Caco-2 (cell line): Measurements from ENCODE around the gene EML4. TPM values are rescaled to one million over a fixed set of nuclear protein-coding genes. Genes with fewer than 3 reads are reported as not detected.
A peak's percentile ranks its signal among the peaks of the same experiment; 100 is the strongest.

ENCODE experiments used
- BruUV-seq: library from RNA; stranded (reverse); fragments of 400-500 nt; replicated peaks from 2 replicates; lab custom pipeline; 2021; lab: Mats Ljungman, UMichigan
- CTCF ChIA-PET: fragments of 300-600 bp; sonication (Branson Sonifier 250); formaldehyde crosslinking; loops from one replicate; lab custom pipeline; 2022; ENCODE audit warnings: antibody characterized with exemption; lab: Charles Lee
- POLR2A ChIA-PET: fragments of 300-600 bp; sonication (Branson Sonifier 250); formaldehyde crosslinking; loops from one replicate; lab custom pipeline; 2022; ENCODE audit warnings: antibody characterized with exemption; lab: Charles Lee
- DNase-seq, 2 experiments: peaks; one replicate each; pipeline versions ENCODE4 v3.0.0 to v3.0.0-alpha.2; 2020 to 2022
- H3K27me3 ChIP-seq: replicated peaks from 2 replicates; pipeline ENCODE4 v1.6.0; 2011; ENCODE audit warnings: low read length; ENCODE audit not compliant: control insufficient read depth, insufficient read depth
- H3K36me3 ChIP-seq: 2 replicates; pipeline ENCODE4 v1.5.1; 2011; ENCODE audit warnings: low read length; ENCODE audit not compliant: control insufficient read depth, insufficient read depth
- H3K4me1 ChIP-seq: fragments of 250-450 bp; sonication (Bioruptor Pico); 2 replicates; pipeline ENCODE4 v1.5.1; 2020; ENCODE audit warnings: mild to moderate bottlenecking
- H3K4me3 ChIP-seq: 2 replicates; pipeline ENCODE4 v1.5.1; 2011; ENCODE audit warnings: low read depth, mild to moderate bottlenecking, control low read depth, low read length
- H3K9me3 ChIP-seq: fragments of 250-450 bp; sonication (Bioruptor Pico); 2 replicates; pipeline ENCODE4 v1.5.1; 2020; ENCODE audit warnings: mild to moderate bottlenecking, moderate library complexity
- H3K27ac Mint-ChIP-seq: one replicate; pipeline ENCODE4 v1.8.0; 2022; ENCODE audit warnings: mixed read lengths; ENCODE audit not compliant: unreplicated experiment
- H3K27me3 Mint-ChIP-seq: one replicate; pipeline ENCODE4 v1.8.0; 2022; ENCODE audit warnings: mixed read lengths; ENCODE audit not compliant: insufficient read depth, unreplicated experiment
- H3K36me3 Mint-ChIP-seq: one replicate; pipeline ENCODE4 v1.8.0; 2022; ENCODE audit warnings: mild to moderate bottlenecking, mixed read lengths; ENCODE audit not compliant: insufficient read depth, unreplicated experiment
- H3K4me1 Mint-ChIP-seq: one replicate; pipeline ENCODE4 v1.8.0; 2022; ENCODE audit warnings: low read depth, mixed read lengths; ENCODE audit not compliant: unreplicated experiment
- H3K4me3 Mint-ChIP-seq: one replicate; pipeline ENCODE4 v1.8.0; 2022; ENCODE audit warnings: mild to moderate bottlenecking, moderate library complexity, mixed read lengths; ENCODE audit not compliant: unreplicated experiment
- H3K9me3 Mint-ChIP-seq: one replicate; pipeline ENCODE4 v1.8.0; 2022; ENCODE audit warnings: mixed read lengths; ENCODE audit not compliant: unreplicated experiment
- intact Hi-C: fragments of 100-400 bp; cut with micrococcal nuclease; formaldehyde crosslinking; loops from one replicate; pipeline ENCODE4 v1.10.0; 2022; ENCODE audit not compliant: unreplicated experiment
- total RNA-seq: library from RNA; stranded (reverse); gene quantifications from 2 replicates; pipeline ENCODE4 v1.2.3, GENCODE V29; 2022
- TF ChIP-seq, protein P1 (sequence below), 2 experiments: fragments of 200-600 bp in 1 of 2; IDR thresholded peaks; 1 replicate in 1 of 2; 2 replicates in 1 of 2; pipeline versions ENCODE4 v1.5.1 to v1.8.0; 2011 to 2022; ENCODE audit warnings: antibody characterized with exemption in 1 of 2, control low read depth in 1 of 2, inconsistent platforms in 1 of 2, low read depth in 1 of 2, low read length in 1 of 2, mild to moderate bottlenecking in 1 of 2, moderate library complexity in 1 of 2; ENCODE audit not compliant: insufficient read depth in 1 of 2, severe bottlenecking in 1 of 2, unreplicated experiment in 1 of 2

Gene EML4
- total RNA-seq, 1 experiment from 2014 or later = 125 TPM

DNA sequence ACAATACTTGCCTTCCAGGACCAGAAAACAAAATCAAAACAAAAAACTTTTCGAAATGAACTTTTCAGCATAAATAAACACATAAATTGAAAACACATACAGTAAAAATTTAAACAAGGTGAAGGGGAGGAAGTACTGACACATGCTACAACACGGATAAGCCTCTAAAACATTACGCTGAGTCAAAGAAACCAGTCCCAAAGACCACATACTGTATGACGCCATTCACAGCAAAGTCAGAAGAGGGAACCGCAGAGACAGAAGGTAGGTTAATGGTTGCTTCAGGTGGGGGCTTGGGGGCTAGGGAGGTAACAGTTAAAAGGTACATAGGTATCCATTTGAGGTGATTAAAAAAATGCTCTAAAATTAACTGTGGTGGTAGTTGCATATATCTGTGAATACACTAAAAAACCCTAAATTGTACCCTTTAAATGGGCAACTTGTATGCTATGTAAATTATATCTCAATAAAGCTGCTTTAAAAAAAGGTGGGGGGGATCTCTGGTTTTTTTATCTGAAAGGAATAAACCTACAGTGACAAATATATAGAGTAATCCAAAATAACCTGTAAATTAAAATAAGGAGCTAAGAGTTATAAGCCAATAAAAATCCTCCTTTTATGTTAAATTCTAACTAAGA lies 184.8 kb downstream of the EML4 start:
- peaks cover 7% of the 10 kb centered on the region for H3K4me1 Mint-ChIP-seq
- TF ChIP-seq, protein P1, sequence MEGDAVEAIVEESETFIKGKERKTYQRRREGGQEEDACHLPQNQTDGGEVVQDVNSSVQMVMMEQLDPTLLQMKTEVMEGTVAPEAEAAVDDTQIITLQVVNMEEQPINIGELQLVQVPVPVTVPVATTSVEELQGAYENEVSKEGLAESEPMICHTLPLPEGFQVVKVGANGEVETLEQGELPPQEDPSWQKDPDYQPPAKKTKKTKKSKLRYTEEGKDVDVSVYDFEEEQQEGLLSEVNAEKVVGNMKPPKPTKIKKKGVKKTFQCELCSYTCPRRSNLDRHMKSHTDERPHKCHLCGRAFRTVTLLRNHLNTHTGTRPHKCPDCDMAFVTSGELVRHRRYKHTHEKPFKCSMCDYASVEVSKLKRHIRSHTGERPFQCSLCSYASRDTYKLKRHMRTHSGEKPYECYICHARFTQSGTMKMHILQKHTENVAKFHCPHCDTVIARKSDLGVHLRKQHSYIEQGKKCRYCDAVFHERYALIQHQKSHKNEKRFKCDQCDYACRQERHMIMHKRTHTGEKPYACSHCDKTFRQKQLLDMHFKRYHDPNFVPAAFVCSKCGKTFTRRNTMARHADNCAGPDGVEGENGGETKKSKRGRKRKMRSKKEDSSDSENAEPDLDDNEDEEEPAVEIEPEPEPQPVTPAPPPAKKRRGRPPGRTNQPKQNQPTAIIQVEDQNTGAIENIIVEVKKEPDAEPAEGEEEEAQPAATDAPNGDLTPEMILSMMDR (IDR thresholded peaks at IDR 0.05; ENCODE audit: insufficient read depth in 1 of 2, low read depth in 1 of 2, low read length in 1 of 2, severe bottlenecking in 1 of 2, unreplicated experiment in 1 of 2) = no peak
- no TSS peak for BruUV-seq
- no peak overlapping the region for H3K4me3 Mint-ChIP-seq
- Histone ChIP-seq H3K4me3 (no peak overlapping the region), H3K27me3 (no peaks in the 10 kb centered on the region), H3K4me1 (no peaks in the 10 kb centered on the region), H3K36me3 (no peaks in the 10 kb centered on the region), H3K9me3 (no peaks in the 10 kb centered on the region)
- DNase-seq = no peak
- ChIA-PET CTCF (no interaction called here), POLR2A (no interaction called here)
- no peaks in the 10 kb centered on the region for H3K9me3 Mint-ChIP-seq
- peaks cover 31% of the 10 kb centered on the region for H3K36me3 Mint-ChIP-seq
- no peak overlapping the region for H3K27ac Mint-ChIP-seq
- intact Hi-C loops = no loop called here
- no peaks in the 10 kb centered on the region for H3K27me3 Mint-ChIP-seq

DNA sequence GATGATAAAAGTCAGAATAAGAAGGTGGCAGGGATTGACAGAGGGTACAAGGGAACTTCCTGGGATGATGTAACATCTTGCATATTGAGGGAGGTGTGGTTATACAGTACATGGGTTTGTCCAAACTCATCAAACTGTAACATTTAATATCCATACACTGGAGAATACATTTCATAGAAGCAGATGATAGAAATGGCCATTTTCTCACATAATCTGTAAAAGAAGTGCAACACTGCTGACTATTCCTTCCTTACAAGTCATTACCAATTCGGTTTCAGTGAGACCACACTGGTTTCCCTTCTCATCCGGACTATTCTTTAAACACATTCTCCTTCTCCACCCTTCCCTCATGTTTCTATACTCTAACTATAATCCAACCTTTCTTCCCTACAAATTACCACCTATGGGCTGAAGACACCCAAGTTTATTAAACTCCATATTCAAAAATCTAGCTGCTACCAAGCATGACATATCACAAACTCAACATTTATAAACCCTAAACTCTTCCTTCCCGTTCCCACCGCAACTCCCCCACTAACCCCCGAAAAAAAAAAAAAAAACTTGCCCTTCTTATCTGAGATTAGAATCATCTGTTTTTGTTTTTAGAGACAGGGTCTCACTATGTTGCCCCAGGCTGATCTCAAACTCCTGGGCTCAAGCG lies 190.3 kb downstream of the EML4 start:
- peak overlapping the region; percentile 97 for H3K27ac Mint-ChIP-seq
- Histone ChIP-seq H3K36me3 (no peaks in the 10 kb centered on the region), H3K4me1 (peaks cover 8% of the 10 kb centered on the region; the same call in 1 of the 2 replicates), H3K9me3 (no peaks in the 10 kb centered on the region), H3K27me3 (no peaks in the 10 kb centered on the region), H3K4me3 (peak overlapping the region; percentile 91)
- H3K27me3 Mint-ChIP-seq = no peaks in the 10 kb centered on the region
- H3K36me3 Mint-ChIP-seq = peaks cover 21% of the 10 kb centered on the region
- ChIA-PET CTCF (no interaction called here), POLR2A (interaction anchor here (0.6 to 0.7 kb wide), 2 partner anchors 134 to 395 kb away, joined by 6 to 7 read pairs; partner anchors contain the start of gene KCNG3)
- H3K4me1 Mint-ChIP-seq = peaks cover 18% of the 10 kb centered on the region
- H3K9me3 Mint-ChIP-seq = no peaks in the 10 kb centered on the region
- H3K4me3 Mint-ChIP-seq = peak overlapping the region; percentile 89
- no peak for DNase-seq
- TF ChIP-seq, protein P1 (IDR thresholded peaks at IDR 0.05; ENCODE audit: insufficient read depth in 1 of 2, low read depth in 1 of 2, low read length in 1 of 2, severe bottlenecking in 1 of 2, unreplicated experiment in 1 of 2) = no peak
- no TSS peak for BruUV-seq
- intact Hi-C loops = no loop called here

DNA sequence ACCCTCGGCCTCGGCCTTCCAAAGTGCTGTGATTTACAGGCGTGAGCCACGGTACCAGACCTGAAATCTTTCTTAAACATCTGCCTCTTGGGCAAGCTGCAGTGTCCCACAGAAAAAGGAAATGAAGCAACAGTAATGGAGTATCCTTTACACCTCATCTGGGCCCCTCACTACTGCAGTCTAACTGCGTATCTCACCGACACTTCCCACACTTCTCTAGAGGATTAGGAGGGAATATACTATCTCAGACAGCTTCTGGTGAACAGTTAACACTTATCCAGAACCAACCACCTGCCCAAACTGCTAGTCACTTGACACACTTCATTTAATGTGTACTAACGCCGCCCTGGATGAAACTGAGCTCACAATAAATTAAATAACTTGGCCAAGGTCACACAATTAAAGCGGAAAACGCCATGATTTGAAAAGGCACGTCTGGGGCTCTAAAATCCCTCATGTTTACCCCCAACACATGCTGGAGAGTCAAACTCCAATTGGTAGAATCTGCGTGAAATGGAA lies 190.9 kb downstream of the EML4 start:
- no peaks in the 10 kb centered on the region for H3K36me3 ChIP-seq
- Mint-ChIP-seq H3K27me3 (no peaks in the 10 kb centered on the region), H3K27ac (peak overlapping the region; percentile 97), H3K4me3 (peak overlapping the region; percentile 89), H3K4me1 (peaks cover 18% of the 10 kb centered on the region), H3K9me3 (no peaks in the 10 kb centered on the region), H3K36me3 (peaks cover 21% of the 10 kb centered on the region)
- H3K4me3 ChIP-seq = peak overlapping the region; percentile 91
- CTCF ChIA-PET = interaction anchor here (0.6 kb wide), 3 partner anchors 342 to 1245 kb away, joined by 3 to 5 read pairs (median 4); no protein-coding TSS in a partner anchor
- H3K9me3 ChIP-seq = no peaks in the 10 kb centered on the region
- TF ChIP-seq, protein P1 (IDR thresholded peaks at IDR 0.05; ENCODE audit: insufficient read depth in 1 of 2, low read depth in 1 of 2, low read length in 1 of 2, severe bottlenecking in 1 of 2, unreplicated experiment in 1 of 2) = no peak
- BruUV-seq = TSS peak; percentile 68
- POLR2A ChIA-PET = interaction anchor here (0.6 kb wide), 3 partner anchors 93 to 254 kb away, joined by 3 to 6 read pairs (median 6); partner anchors contain the start of gene KCNG3
- intact Hi-C loops = loop anchor here (2.0 kb wide), 1 partner anchor 31 kb away; no protein-coding TSS in a partner anchor
- no peaks in the 10 kb centered on the region for H3K27me3 ChIP-seq
- H3K4me1 ChIP-seq = peaks cover 8% of the 10 kb centered on the region; the same call in 1 of the 2 replicates
- no peak for DNase-seq
